ENCODE measurements around the gene MAGEF1.

The MAGEF1 gene

DNA sequence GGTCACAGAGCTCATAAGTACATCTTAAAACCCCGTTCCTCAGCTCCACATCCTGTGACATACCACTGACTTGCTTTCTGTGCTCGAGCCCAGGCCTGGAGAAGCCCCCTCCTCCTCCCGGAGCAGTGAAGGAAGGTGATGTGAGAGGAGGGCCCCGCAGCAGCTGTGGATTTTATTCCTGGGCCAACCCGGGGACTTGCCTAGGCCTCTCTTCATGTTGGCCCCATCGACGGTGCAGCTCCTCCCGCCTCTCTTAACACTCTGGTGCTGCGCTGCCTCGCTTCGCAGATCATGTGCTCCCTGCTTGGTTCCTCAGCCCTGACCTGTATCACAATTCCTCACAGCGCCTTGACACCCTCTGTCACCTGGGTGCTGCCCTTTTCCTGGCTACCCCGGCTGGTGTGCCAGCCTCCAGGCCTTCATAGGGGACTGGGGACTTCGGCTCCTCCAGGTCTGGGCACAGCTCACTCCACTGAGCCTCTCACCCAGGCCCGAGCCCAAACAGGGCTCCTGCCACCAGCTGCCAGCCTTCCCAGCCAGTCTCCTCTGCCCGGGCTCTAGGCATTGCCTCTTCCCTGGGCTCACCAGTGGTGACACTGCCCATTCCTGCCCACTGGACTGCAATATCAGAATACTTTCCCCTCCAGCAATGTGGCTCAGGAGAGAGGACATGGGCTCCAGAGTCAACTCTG, 21.5 kb downstream of the MAGEF1 start:
- no peak for DNase-seq (ENCODE audit: low read depth)

- DNase-seq (ENCODE audit: low read depth): no peak
These were observed 23.0 kb downstream of the MAGEF1 start for GRCh38 chr3:184688882-184689271.

- DNase-seq (ENCODE audit: low read depth): peak; percentile 94
These were observed 23.5 kb downstream of the MAGEF1 start for GRCh38 chr3:184688251-184688881.

DNA sequence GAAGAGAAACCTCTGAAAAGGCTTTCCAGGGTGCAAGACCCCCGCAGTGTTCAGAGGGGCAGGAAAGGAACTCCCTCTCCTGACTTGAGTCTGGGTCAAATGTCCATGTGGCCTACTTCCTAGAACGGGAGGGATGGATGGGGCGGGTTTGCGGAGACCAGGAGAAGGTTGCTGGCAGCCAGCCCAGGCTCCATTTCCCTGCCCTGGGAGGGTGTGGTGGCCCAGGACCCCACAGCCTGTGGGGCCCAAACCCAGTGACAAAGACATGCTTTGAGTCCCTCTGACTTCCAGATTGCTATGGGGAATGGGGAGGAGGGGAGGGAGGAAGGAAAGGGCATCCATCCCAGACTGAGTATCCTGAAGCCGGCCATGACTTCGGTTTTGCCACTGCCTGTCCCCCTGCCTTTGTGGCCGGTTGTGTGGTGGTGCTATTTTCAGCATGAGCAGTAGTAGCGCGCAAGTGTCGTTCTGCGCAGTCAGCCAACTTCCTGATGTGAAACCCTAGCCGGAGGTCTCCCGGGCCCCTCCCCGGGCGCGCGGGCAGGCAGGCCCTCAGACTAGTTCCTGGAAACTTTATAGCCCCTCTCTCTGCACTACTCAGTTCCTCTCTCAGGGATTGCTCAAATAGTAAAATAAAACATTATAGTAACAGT, 24.4 kb downstream of the MAGEF1 start:
- DNase-seq (ENCODE audit: low read depth): no peak

GRCh38 chr3:184685646-184686045, 26.2 kb downstream of the MAGEF1 start:
- peak; percentile 24 for DNase-seq (ENCODE audit: low read depth)

GRCh38 chr3:184685055-184685454, 26.8 kb downstream of the MAGEF1 start:
- no peak for DNase-seq (ENCODE audit: low read depth)

GRCh38 chr3:184683900-184684560, 27.8 kb downstream of the MAGEF1 start:
- no peak for DNase-seq (ENCODE audit: low read depth)

DNA sequence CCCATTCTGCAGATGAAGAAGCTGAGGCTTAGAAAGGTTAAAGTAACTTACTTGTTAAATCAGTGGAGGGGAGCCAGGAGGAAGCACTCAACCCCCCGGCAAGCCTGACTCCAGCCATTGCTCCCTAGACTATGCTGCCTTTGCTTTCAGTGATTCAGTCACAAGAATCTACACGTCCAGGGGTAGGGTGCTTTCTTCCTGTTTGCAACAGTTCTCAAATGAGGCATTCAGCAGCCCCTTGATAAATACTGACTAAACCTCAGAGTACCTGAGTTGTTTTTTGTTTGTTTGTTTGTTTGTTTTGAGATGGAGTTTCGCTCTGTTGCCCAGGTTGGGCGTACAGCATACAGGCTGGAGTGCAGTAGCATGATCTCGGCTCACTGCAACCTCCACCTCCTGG, 28.6 kb downstream of the MAGEF1 start:
- DNase-seq (ENCODE audit: low read depth): no peak

DNA sequence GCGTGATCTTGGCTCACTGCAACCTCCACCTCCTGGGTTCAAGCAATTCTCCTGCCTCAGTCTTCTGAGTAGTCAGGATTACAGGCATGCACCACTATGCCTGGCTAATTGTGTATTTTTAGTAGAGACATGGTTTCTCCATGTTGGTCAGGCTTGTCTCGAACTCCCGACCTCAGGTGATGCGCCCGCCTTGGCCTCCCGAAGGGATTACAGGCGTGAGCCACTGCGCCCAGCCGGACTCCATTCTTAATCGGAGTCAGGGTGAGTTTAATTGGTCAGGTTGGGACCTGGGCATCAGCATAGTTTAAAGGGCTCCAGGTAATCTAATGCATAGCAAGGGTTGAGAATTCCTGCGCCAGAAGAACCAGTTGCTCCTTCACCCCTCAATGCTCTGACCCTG, 29.2 kb downstream of the MAGEF1 start:
- no peak for DNase-seq (ENCODE audit: low read depth)

- DNase-seq (ENCODE audit: low read depth): no peak
These were observed 31.2 kb downstream of the MAGEF1 start for GRCh38 chr3:184680385-184681345.

GRCh38 chr3:184679056-184679816, 32.6 kb downstream of the MAGEF1 start:
- no peak for DNase-seq (ENCODE audit: low read depth)

DNA sequence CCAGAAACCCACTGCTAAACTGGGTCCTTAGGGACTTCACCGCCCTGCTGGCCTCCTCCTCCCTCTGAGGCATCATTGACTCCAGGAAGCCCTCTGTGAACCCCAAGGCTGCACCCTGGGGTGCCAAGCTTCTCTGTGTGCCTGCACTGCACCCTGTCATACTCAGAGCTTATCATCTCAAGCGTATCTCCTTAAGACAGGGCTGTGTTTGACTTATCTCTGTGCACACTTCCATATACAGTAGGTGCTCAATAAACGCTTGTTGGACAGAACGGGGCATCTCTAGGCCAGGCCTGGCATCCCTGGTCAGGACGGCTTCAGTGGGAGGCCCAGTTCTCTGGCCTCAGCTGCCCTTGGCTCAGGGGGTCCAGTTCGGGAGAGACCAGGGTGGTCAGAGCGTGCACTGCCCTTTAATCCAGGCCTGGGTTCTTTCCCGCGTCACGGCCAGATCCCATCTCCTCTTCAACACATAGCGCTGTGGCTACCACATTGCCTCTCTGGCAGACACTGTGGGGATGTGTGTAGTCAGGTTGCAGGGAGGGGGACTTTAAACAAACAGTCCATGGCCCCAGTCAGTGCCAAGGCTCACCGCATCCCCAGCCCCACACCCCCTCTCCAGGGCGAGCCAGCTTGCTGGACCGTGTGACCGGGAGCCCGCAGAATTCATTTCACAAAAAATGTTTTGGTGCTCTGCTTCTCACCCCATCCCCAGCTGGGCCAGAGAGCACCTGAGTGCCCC, 33.4 kb downstream of the MAGEF1 start:
- DNase-seq (ENCODE audit: low read depth): no peak

DNA sequence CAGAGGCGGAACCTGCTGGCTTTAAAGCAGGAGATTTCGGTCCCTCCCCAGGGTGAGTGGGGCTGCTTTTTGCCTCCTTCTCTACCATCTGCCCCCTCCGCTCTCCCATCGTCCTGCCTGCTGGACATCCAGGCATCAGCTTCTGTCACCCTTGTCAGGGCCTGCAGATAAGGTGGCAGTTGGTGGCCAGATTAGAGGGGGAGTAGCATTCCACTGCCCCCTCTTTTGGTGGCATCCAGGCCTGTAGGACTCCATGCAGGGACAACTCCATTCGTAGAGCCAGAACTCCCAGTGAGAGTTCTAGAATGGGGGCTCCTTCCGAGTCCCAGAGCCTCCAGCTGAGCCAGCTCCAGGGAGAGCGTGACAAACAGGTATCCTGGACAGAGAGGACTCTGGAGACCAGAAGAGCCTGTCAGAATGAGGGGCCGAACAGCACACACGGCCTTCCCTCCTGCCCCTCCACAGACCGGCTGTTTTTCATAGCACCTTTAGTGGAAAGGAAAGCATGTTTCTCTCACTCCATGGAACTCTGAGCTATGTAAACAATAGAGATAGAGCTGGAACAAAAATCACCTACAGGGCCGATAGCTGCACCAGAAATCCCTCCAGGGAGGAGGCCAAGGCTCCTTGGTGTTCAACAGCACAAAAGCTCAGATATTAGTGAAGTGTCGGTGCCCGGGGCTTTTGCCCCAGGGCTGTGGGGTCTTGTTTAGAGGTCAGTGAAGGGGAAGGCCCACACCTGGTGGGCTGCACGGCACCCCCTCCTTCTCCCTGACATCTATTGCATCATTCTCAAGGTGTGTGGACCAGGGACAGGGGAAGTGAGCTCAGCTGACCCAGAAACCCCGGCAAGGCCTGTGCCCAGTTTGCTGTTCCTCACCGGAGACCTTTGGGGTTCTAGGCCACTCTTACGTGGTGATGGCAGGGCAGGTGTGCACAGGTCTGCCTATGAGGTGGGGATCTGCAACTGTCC, 34.2 kb downstream of the MAGEF1 start:
- DNase-seq (ENCODE audit: low read depth): no peak

- no peak for DNase-seq (ENCODE audit: low read depth)
These were observed 34.9 kb downstream of the MAGEF1 start for GRCh38 chr3:184676927-184677326.

DNA sequence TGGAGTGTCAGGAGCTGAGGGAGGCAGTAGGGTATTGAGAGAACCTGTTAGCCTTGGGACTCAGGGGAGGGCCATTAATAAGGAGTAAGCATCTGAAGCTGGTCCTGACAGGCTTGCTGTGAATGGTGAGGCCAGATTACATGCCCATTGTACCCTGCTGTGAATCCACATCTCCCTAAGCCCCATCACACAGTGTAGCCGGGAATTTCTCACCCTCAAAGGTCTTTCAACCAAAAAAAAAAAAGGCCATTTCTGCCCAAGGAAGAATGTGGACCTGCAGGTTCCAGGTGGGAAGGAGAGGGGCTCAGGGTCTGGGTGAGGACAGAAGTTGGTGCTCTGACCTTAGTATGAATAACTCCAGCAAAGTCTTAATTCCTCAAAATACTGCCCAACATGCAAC, 37.2 kb downstream of the MAGEF1 start:
- DNase-seq (ENCODE audit: low read depth): no peak

- DNase-seq (ENCODE audit: low read depth): no peak
These were observed 38.6 kb downstream of the MAGEF1 start for GRCh38 chr3:184672977-184673870.

DNA sequence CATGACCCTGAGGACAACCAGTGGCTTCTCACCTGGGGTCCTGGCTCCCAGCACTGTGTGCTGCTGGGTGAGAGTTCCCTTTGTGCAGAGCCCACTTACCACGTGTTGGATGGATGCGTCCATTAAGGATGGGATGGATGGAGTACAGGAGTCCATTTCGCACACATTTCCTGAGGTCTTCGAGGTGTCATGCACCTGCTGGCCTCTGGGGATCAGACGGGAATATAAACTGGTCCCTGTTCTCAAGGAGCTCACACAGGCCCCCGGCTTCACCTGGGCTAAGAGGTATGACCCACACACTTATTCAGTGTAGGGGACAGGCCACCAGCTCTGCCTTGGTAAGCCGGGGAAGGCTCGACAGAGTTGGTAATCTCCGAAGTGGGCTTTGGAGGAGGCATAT, 39.5 kb downstream of the MAGEF1 start:
- no peak for DNase-seq (ENCODE audit: low read depth)

GRCh38 chr3:184670091-184670602, 41.7 kb downstream of the MAGEF1 start:
- no peak for DNase-seq (ENCODE audit: low read depth)

All from EH (cell line).